Small intestine (tissue), 7 donors: ENCODE data around the gene MLIP. TPM values are rescaled to one million over a fixed set of nuclear protein-coding genes. Genes with fewer than 3 reads are reported as not detected.
A peak's percentile ranks its signal among the peaks of the same experiment; 100 is the strongest.

Source experiments
- DNase-seq, 2 donors: peaks; one replicate each; pipeline versions ENCODE4 v3.0.0 to v3.0.0-alpha.2; 2013
- FAIRE-seq: peaks from 2 replicates; lab custom pipeline; 2012; peaks lifted over from hg19 to GRCh38; lab: Jason Lieb, UNC
- H3K27ac ChIP-seq, 3 donors: one replicate each; pipeline ENCODE4 v1.5.1; 2013; ENCODE audit warnings: low read length in 2 of 3, mild to moderate bottlenecking in 2 of 3, control low read depth in 1 of 3, inconsistent platforms in 1 of 3, low read depth in 1 of 3, moderate library complexity in 1 of 3
- H3K27me3 ChIP-seq, 3 donors: one replicate each; pipeline ENCODE4 v1.6.1; 2013; ENCODE audit warnings: low read length in 3 of 3, inconsistent platforms in 1 of 3; ENCODE audit not compliant: control insufficient read depth in 3 of 3, insufficient read depth in 3 of 3
- H3K36me3 ChIP-seq, 3 donors: one replicate each; pipeline ENCODE4 v1.6.1; 2013; ENCODE audit warnings: low read length in 3 of 3, inconsistent platforms in 1 of 3, low read depth in 1 of 3, mild to moderate bottlenecking in 1 of 3, moderate library complexity in 1 of 3; ENCODE audit not compliant: control insufficient read depth in 3 of 3, insufficient read depth in 2 of 3
- H3K4me1 ChIP-seq, 3 donors: one replicate each; pipeline ENCODE4 v1.6.1; 2013; ENCODE audit warnings: low read length in 2 of 3, inconsistent platforms in 1 of 3, low read depth in 1 of 3, mild to moderate bottlenecking in 1 of 3, moderate library complexity in 1 of 3; ENCODE audit not compliant: control insufficient read depth in 3 of 3, insufficient read depth in 2 of 3
- H3K4me3 ChIP-seq, 3 donors: one replicate each; pipeline ENCODE4 v1.5.1; 2013; ENCODE audit warnings: low read length in 3 of 3, control low read depth in 1 of 3, inconsistent platforms in 1 of 3, low read depth in 1 of 3, mild to moderate bottlenecking in 1 of 3, moderate library complexity in 1 of 3
- H3K9me3 ChIP-seq, 2 donors: one replicate each; pipeline ENCODE4 v1.6.1; 2013; ENCODE audit warnings: low read depth in 1 of 2, low read length in 1 of 2; ENCODE audit not compliant: control insufficient read depth in 2 of 2, insufficient read depth in 1 of 2
- WGBS, 3 donors: extraction: QIAGEN DNeasy Blood & Tissue Kit; methylation state at CpG; one replicate each; pipeline ENCODE4 v1.1.7; 2013; 5-methylcytosine and 5-hydroxymethylcytosine counted together
- polyA plus RNA-seq, 4 donors: library from polyadenylated mRNA; stranded (reverse) in 3 of 4; unstranded in 1 of 4; fragments of 200-250 nt in 3 of 4; fragments of 120-200 nt in 1 of 4; gene quantifications; one replicate each; pipeline versions ENCODE4 v1.2.1 to v1.2.3, GENCODE V29; 2013
- donor health status: healthy with polysubstance abuse.
- donor health status: control.
- donor health status: control.
- donor health status: Bipolar disorder and iron deficiency.
- donor health status: healthy.

MLIP gene
- polyA plus RNA-seq, 4 donors: 0.44 to 5.1 (median 2.2) TPM

DNA sequence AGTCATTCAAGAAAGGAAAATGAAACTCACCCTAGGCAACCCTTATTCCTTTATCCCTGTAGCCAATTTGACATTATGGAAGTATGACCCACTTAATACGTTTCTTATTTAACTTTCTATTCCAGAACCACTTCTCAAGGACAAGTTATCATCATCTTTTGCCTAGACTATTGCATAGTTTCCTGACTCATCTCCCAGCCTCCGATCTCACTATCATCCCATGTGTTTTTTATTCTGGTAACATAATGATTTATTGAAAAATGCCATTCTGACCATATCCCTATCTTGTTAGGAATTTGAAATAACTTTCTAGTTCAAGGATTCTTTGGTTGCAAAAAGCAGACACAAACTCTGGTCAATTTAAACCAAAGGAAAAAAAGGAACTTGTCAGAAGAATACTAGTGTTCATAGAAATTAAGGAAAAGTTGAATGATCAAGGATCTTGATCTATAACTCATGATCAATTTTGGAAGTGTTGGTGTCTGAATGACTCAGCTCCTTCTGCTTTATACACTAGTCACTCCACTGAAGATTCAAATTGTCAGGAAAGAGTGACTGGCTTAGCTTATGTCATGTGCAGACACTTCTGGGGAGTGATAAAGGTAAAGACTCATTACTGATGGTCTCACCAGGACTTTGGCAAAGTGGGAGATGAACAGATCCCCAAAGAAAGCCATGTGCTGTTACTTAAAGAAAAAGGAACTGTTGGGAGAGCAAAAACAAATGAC, 188.5 kb downstream of the MLIP start:
- no peak overlapping the region for H3K27ac ChIP-seq
- no peak overlapping the region for H3K4me3 ChIP-seq
- H3K36me3 ChIP-seq: no peaks in the 10 kb centered on the region
- FAIRE-seq (no peak), DNase-seq (no peak)
- no peaks in the 10 kb centered on the region for H3K27me3 ChIP-seq
- 78 to 89% (median 86%) methylated on average over 2 of the region's 2 CpGs for WGBS, 3 donors
- no peaks in the 10 kb centered on the region for H3K9me3 ChIP-seq
- no peaks in the 10 kb centered on the region for H3K4me1 ChIP-seq

DNA sequence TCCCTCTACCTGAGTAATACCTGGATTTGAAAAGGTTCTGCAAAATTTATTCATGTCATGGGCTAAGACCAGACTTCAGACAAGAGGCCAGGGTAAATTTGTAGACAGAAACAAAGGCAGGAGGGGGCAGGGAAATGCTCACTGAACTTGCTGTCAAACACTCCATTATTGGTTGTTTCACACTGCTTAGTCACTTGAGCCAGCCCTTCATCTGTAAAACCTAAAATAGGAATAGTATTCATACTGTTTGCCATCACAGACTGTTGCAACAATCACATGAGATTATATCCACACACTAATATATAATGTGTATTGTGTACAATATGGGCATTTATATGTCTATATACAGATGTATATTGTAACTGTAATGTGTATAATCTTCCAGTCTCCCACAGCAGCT, 190.5 kb downstream of the MLIP start:
- Histone ChIP-seq H3K4me3 (no peak overlapping the region), H3K4me1 (peaks cover 0 to under 1% (median 0%) of the 10 kb centered on the region in 3 donors), H3K9me3 (no peaks in the 10 kb centered on the region), H3K27me3 (no peaks in the 10 kb centered on the region), H3K36me3 (no peaks in the 10 kb centered on the region), H3K27ac (no peak overlapping the region)
- no peak for DNase-seq
- no peak for FAIRE-seq

- no peaks in the 10 kb centered on the region for H3K9me3 ChIP-seq
- DNase-seq: peak; percentile 88
- no peak for FAIRE-seq
- no peaks in the 10 kb centered on the region for H3K36me3 ChIP-seq
- H3K4me3 ChIP-seq: peak overlapping the region in 1 of 3 donors; percentile 56
- 19 to 52% (median 23%) methylated on average over 2 of the region's 2 CpGs for WGBS, 3 donors
- H3K4me1 ChIP-seq: peaks cover 0 to 5% (median 0%) of the 10 kb centered on the region in 3 donors
- no peaks in the 10 kb centered on the region for H3K27me3 ChIP-seq
- H3K27ac ChIP-seq: peak overlapping the region; percentile 28 to 83 (median 77)
Observed at GRCh38 chr6:54307439-54307910, 196.2 kb downstream of the MLIP start.

DNA sequence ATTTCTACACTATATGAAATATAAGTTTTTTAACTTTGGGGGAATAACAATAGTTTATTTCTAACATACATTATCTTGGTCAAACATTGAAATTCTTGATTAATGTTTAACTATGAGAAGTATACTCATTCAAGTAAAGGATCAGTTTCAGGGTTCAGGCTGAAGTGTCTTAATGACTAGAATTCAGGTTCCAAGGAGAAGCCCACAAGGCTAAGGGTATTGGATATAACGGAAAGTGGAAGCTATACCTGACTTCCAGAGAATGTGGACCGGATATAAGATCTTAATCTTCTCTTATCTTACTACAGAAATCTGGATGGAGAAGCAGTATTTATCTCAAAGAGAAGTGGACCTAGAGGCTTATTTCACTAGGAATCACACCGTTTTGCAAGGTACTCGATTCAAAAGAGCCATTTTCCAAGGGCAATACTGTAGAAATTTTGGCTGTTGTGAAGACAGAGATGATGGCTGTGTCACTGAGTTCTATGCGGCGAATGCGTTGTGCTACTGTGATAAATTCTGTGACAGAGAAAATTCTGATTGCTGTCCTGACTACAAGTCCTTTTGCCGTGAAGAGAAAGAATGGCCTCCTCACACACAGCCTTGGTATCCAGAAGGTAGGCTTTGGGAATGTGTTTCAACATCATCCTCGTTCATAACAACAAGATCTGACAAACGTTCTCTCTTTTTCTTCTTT, 197.2 kb downstream of the MLIP start, which contains the start of gene TINAG:
TINAG (plus strand) TSS at position 153 of the 697 bp plus-strand sequence; CDS start at position 263, 110 bp downstream.
- FAIRE-seq (no peak), DNase-seq (peak; percentile 30 to 53)
- Histone ChIP-seq H3K4me1 (peaks cover 0 to 5% (median 0%) of the 10 kb centered on the region in 3 donors), H3K9me3 (no peaks in the 10 kb centered on the region), H3K4me3 (peak within 1 kb of the TSS in 2 of 3 donors; percentile 56), H3K27ac (peak within 1 kb of the TSS; percentile 28 to 83 (median 77)), H3K27me3 (no peaks in the 10 kb centered on the region), H3K36me3 (no peaks in the 10 kb centered on the region)
- 23 to 57% (median 37%) methylated on average over 10 of the region's 10 CpGs for WGBS, 3 donors

DNA sequence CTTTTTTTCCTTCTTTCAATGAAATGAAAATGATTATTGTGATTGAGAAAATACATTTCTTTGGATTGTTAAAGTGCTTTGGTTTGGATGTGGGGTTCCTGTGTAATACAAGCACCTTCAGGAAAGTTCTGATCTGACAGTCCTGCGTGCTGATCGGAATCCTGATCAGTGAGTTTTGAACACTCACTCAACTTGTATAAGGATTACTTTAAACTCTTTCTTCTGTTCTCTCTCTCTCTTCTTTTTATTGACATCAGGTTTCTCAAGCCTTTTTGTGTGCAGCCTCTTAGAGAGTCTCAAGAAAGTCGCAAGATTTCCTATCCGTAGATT, 197.7 kb downstream of the MLIP start:
- no peaks in the 10 kb centered on the region for H3K9me3 ChIP-seq
- H3K27ac ChIP-seq: peak overlapping the region in 2 of 3 donors; percentile 52 to 77
- WGBS, 3 donors: 32 to 73% (median 46%) methylated on average over 4 of the region's 4 CpGs
- peaks cover 0 to 5% (median 0%) of the 10 kb centered on the region in 3 donors for H3K4me1 ChIP-seq
- FAIRE-seq (no peak), DNase-seq (no peak)
- H3K27me3 ChIP-seq: no peaks in the 10 kb centered on the region
- peak overlapping the region in 2 of 3 donors; percentile 56 for H3K4me3 ChIP-seq
- no peaks in the 10 kb centered on the region for H3K36me3 ChIP-seq

DNA sequence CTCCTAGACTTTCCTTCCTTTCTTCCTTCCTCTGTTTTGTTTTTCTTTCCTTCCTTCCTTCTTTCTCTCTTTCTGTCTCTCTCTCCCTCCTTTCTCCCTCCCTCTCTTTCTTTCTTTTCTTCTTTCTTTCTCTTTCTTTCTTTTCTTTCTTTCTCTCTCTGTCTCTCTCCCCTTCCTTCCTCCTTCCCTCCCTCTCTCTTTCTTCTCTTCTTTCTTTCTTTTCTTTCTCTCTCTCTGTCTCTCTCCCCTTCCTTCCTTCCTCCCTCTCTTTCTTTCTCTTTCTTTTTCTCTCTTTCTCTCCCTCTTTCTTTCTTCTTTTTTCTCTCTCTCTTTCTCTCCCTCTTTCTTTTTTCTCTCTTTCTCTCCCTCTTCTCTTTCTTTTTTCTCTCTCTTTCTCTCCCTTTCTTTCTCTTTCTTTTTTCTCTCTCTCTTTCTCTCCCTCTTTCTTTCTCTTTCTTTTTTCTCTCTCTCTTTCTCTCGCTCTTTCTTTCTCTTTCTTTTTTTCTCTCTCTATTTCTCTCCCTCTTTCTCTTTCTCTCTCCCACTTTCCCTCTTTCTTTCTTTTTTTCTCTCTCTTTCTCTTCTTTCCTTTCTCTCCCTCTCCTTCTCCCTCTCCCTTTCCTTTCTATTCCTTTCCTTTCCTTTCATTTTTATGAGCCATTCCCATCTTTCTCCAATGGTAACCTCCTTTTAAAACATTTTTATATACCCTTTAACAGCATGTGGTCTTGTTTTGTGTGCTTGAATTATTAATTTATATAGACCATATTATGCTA, 199.3 kb downstream of the MLIP start:
- Histone ChIP-seq H3K4me3 (peak overlapping the region in 2 of 3 donors; percentile 56), H3K9me3 (no peaks in the 10 kb centered on the region), H3K27ac (peak overlapping the region in 1 of 3 donors; percentile 20), H3K36me3 (no peaks in the 10 kb centered on the region), H3K4me1 (peaks cover 0 to 5% (median 0%) of the 10 kb centered on the region in 3 donors), H3K27me3 (no peaks in the 10 kb centered on the region)
- no peak for DNase-seq
- FAIRE-seq: no peak
- WGBS, 3 donors: 73 to 88% (median 79%) methylated on average over 1 of the region's 1 CpG

DNA sequence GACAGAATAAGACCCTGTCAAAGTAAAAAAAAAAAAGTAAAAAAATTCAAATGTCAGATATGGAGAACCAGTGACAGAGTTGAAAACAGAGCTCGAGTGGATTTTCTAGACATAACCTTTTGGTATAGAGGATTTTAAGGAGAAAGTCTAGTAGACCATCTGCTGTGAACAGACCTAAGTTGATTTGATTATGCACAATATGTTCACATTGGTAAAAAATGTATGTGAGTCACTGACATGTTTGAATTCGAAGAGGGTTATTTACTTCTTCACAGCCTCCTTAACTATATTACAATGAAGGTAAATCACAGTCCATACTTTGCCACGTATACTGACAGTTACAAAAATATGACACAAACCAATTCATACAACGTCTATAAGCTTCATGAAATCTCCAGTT, 204.4 kb downstream of the MLIP start:
- H3K9me3 ChIP-seq: no peaks in the 10 kb centered on the region
- H3K27me3 ChIP-seq: no peaks in the 10 kb centered on the region
- no peak overlapping the region for H3K4me3 ChIP-seq
- DNase-seq (no peak), FAIRE-seq (no peak)
- 77 to 83% (median 80%) methylated on average over 4 of the region's 4 CpGs for WGBS, 3 donors
- no peak overlapping the region for H3K27ac ChIP-seq
- H3K4me1 ChIP-seq: no peaks in the 10 kb centered on the region
- peaks cover 0 to 2% (median 0%) of the 10 kb centered on the region in 3 donors for H3K36me3 ChIP-seq
